ENCODE data around the gene GLRA1.

GLRA1 gene

DNA sequence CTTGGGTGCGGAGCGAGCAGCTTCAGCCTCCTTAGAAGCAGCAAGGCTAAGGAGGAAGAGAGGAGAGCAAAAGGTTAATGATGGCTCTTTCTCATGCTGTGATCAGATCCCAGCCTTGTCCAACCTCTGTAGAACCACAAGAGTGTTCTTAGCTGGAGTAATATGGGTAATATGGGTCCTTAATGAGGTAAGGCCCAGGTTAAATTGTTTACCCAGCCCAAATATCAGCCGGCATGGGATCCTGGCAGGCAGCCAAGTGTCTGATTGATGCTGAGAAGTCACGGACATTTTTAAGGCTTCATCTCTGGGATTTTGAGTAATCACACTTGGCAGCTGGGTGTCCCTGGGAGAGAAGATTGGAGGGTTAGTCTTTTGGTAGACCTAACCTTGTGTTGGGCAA is 32.3 kb downstream of the GLRA1 start:
- H3K4me3 ChIP-seq (replicated peaks; ENCODE audit: low read depth, low read length), result no peak overlapping the region
- TF ChIP-seq, protein P1, sequence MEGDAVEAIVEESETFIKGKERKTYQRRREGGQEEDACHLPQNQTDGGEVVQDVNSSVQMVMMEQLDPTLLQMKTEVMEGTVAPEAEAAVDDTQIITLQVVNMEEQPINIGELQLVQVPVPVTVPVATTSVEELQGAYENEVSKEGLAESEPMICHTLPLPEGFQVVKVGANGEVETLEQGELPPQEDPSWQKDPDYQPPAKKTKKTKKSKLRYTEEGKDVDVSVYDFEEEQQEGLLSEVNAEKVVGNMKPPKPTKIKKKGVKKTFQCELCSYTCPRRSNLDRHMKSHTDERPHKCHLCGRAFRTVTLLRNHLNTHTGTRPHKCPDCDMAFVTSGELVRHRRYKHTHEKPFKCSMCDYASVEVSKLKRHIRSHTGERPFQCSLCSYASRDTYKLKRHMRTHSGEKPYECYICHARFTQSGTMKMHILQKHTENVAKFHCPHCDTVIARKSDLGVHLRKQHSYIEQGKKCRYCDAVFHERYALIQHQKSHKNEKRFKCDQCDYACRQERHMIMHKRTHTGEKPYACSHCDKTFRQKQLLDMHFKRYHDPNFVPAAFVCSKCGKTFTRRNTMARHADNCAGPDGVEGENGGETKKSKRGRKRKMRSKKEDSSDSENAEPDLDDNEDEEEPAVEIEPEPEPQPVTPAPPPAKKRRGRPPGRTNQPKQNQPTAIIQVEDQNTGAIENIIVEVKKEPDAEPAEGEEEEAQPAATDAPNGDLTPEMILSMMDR (IDR thresholded peaks at IDR 0.05; ENCODE audit: low read depth, low read length, missing control alignments), result no peak
- no peak for DNase-seq (ENCODE audit: extremely low read depth, low read depth)

DNA sequence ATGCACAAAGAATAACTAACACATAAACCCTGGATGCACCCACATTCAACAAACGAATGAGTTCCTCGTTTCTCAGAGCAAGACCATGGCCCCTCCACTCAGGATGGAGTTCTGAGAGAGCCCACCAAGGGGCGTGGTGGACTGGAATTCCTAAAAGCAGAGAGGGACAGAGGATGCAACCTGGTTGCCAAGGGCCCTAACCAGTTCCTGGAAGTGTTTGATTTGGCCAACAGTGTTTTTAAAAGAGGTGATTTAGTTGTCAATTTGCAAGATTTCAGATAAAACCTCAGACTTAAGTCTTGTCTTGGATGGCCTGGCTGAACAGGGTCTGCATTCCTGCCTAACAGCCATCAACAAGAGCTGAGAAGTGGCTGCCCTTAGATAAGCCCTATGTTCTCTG is 34.4 kb downstream of the GLRA1 start:
- no peak for DNase-seq (ENCODE audit: extremely low read depth, low read depth)
- TF ChIP-seq, protein P1 (IDR thresholded peaks at IDR 0.05; ENCODE audit: low read depth, low read length, missing control alignments), result no peak
- H3K4me3 ChIP-seq (replicated peaks; ENCODE audit: low read depth, low read length), result no peak overlapping the region

DNA sequence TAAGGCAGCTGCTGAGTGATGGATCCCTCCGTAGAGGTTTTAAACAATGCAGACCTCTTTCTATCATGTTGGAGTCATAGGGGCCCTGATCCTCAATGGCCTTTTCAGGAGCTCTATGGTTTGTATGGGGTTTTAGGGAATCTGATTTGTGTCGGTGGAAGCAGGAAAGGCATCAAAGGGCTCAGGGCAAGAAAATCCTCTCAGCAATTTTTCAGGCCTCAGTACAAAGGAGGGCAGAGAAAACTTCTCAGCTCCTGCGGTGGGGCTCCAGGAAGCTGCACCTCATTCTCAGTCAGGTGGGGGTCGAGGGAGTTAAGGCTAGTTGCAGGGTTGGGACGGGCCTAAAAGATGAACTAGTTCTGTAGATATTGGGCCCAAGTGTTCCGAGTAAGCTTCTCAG is 35.0 kb downstream of the GLRA1 start:
- H3K4me3 ChIP-seq (replicated peaks; ENCODE audit: low read depth, low read length), result no peak overlapping the region
- TF ChIP-seq, protein P1 (IDR thresholded peaks at IDR 0.05; ENCODE audit: low read depth, low read length, missing control alignments), result no peak
- no peak for DNase-seq (ENCODE audit: extremely low read depth, low read depth)

DNA sequence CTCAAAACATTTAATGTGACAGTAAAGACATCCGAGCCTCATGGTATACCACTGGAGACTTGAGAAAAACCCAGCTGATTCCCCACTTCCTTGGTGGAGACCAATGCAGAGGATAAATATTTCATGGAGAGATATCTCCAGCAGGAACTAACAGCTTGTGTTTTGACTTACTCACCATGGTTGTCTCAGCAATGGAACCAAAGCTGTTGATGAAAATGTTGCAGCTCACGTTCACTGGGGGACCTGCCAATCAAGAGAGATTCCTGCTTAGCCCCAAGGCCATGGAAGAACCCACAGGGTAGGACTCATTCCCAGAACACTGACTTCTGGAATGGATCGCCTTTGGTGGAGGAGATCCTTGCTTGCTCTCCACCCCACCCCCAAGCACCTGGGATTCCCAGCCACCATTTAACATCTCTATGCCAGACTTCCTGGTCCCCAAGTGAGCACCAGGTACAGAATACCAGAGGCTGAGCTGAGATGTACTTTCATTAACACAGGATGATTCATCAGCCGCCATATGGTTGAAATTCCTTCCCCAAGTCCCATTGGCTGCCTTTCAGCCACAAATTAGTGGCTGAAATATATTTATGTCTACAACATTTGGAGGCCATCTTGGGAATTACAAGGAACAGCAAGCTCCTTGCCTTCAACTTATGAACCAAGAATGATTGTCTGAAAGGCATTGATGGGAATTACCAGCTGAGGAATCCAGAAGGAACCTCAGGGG is 37.9 kb downstream of the GLRA1 start:
- no peak for DNase-seq (ENCODE audit: extremely low read depth, low read depth)
- no peak overlapping the region for H3K4me3 ChIP-seq (replicated peaks; ENCODE audit: low read depth, low read length)
- TF ChIP-seq, protein P1 (IDR thresholded peaks at IDR 0.05; ENCODE audit: low read depth, low read length, missing control alignments), result no peak

DNA sequence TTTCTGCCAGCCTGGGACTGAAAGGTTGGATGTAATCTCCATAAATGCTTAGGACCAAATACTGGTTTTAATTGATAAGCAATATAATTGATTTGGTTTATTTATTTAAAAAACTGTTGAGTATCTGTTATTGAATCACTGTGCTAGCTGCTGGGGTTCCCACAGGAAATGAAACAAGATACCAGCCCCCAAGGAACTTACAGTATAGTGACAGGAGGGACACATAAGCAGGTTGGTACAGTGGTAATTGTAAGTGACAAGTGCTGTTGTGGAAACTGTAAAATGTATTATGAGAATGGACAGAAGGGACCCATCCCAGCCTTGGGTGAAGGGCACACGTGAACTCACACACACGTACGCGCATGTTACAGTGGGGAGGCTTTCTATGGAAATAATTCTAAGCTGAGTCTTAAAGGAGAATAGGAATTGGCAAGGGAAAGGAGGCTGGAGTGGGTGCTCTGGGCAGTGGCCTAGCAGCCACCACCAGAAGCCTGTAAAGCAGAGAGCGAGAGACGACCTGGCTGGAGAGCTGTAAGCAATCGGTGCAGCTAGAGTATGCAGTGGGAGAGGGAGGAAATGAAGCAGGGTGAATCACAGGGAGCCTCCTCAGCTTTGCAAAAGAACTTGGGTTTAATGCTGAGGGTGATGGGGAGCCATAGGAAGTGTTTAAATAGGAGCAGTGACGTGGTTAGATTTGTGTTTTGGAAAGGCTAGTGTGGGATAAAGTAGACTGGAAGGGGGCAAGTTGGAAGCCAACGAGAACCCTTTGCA is 39.3 kb downstream of the GLRA1 start:
- TF ChIP-seq, protein P1 (IDR thresholded peaks at IDR 0.05; ENCODE audit: low read depth, low read length, missing control alignments), result no peak
- DNase-seq (ENCODE audit: extremely low read depth, low read depth), result no peak
- no peak overlapping the region for H3K4me3 ChIP-seq (replicated peaks; ENCODE audit: low read depth, low read length)

DNA sequence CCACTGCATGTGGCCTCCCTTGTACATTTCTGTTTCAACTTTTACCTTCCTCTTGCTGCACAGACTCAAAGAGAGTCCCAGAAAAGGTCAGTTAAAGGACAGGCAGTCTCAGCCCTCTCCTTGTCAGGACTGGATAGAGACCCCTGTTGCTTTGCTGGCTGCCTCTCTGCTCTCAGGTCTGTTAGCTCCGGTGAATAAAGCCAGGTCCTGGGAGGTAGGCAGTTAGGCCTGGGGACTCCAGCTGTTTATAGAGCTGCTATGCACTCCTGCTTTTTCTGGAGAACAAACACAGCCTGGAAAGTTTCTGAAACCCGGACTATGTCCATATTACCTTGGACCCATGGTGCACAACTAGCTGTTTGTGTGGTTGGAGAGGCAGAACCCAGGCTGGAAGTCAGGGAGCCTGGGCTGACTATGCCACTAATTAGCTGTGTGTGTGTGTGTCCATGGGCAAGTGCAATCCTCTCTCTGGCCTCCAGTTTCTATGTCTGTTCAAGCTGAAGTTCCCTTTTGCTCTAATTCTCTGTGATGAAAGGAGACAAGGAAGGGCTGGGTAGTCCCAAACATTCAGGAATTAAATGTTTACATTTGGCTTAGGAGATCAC is 42.9 kb downstream of the GLRA1 start:
- DNase-seq (ENCODE audit: extremely low read depth, low read depth), result no peak
- H3K4me3 ChIP-seq (replicated peaks; ENCODE audit: low read depth, low read length), result no peak overlapping the region
- TF ChIP-seq, protein P1 (IDR thresholded peaks at IDR 0.05; ENCODE audit: low read depth, low read length, missing control alignments), result no peak

All from HFF-Myc (cell line).